Fibroblast of gingiva (primary cell): Measurements from ENCODE around the gene MRGPRG.

ENCODE experiments used
- DNase-seq: peaks from one replicate; pipeline ENCODE4 v3.0.0-alpha.2; 2011; ENCODE audit warnings: low read depth

MRGPRG gene

GRCh38 chr11:3195251-3196160, 23.1 kb downstream of the MRGPRG start:
- DNase-seq, result no peak

- no peak for DNase-seq
Measured at GRCh38 chr11:3194016-3194816, 24.4 kb downstream of the MRGPRG start.

- no peak for DNase-seq
Measured at GRCh38 chr11:3193373-3194015, 25.1 kb downstream of the MRGPRG start.

- DNase-seq, result no peak
Measured at GRCh38 chr11:3192511-3193372, 25.9 kb downstream of the MRGPRG start.

GRCh38 chr11:3191586-3192324, 26.9 kb downstream of the MRGPRG start:
- DNase-seq, result no peak

- no peak for DNase-seq
Measured at GRCh38 chr11:3190600-3190999, 28.0 kb downstream of the MRGPRG start.

GRCh38 chr11:3189886-3190583, 28.6 kb downstream of the MRGPRG start:
- no peak for DNase-seq

GRCh38 chr11:3189196-3189843, 29.3 kb downstream of the MRGPRG start:
- no peak for DNase-seq

- DNase-seq, result no peak
Measured at GRCh38 chr11:3188496-3189195, 30.0 kb downstream of the MRGPRG start.

GRCh38 chr11:3186166-3186953, 32.3 kb downstream of the MRGPRG start:
- DNase-seq, result no peak

GRCh38 chr11:3184732-3185347, 33.8 kb downstream of the MRGPRG start:
- no peak for DNase-seq

GRCh38 chr11:3183523-3183922, 35.1 kb downstream of the MRGPRG start:
- DNase-seq, result no peak

- DNase-seq, result no peak
Measured at GRCh38 chr11:3182462-3182852, 36.2 kb downstream of the MRGPRG start.

GRCh38 chr11:3181725-3182461, 36.7 kb downstream of the MRGPRG start:
- no peak for DNase-seq

- no peak for DNase-seq
Measured at GRCh38 chr11:3180869-3181268, 37.7 kb downstream of the MRGPRG start.

- DNase-seq, result no peak
Measured at GRCh38 chr11:3178349-3178748, 40.3 kb downstream of the MRGPRG start.

GRCh38 chr11:3177931-3178330, 40.7 kb downstream of the MRGPRG start:
- peak; percentile 27 for DNase-seq
